GM18873 (cell line): ENCODE data around the gene SMIM7.
"Not testable (repeated sequence)": the region's sequence is repeated elsewhere in the genome, so short reads cannot be mapped to it uniquely, and the experiment has no call there.

Experiments used
- ATAC-seq: cut with Tn5 transposase; IDR thresholded peaks from one replicate; pipeline ENCODE4 v1.9.1; 2021; ENCODE audit warnings: mild to moderate bottlenecking, moderate library complexity, moderate number of reproducible peaks; ENCODE audit not compliant: unreplicated experiment, low FRiP score

SMIM7 gene

GRCh38 chr19:16659832-16660708, at the start of gene SMIM7:
Gene SMIM7, minus strand, starts transcription at chr19:16660144. Its CDS starts 34 bp downstream, at chr19:16660110.
- ATAC-seq: peak; percentile 83

GRCh38 chr19:16703677-16704076, 43.7 kb upstream of the SMIM7 start:
- ATAC-seq: no peak

- no peak for ATAC-seq
These were observed 42.2 kb upstream of the SMIM7 start for GRCh38 chr19:16702123-16702522.

GRCh38 chr19:16698914-16699313, 39.0 kb upstream of the SMIM7 start:
- no peak for ATAC-seq

GRCh38 chr19:16688084-16688483, 28.1 kb upstream of the SMIM7 start:
- no peak for ATAC-seq

- ATAC-seq: no peak
These were observed 24.3 kb upstream of the SMIM7 start for GRCh38 chr19:16684216-16684615.

- ATAC-seq: no peak
These were observed 22.6 kb upstream of the SMIM7 start for GRCh38 chr19:16682539-16682938.

- ATAC-seq: no peak
These were observed 19.9 kb upstream of the SMIM7 start for GRCh38 chr19:16679811-16680210.

GRCh38 chr19:16678498-16678897, 18.6 kb upstream of the SMIM7 start:
- ATAC-seq: no peak

GRCh38 chr19:16677055-16677454, 17.1 kb upstream of the SMIM7 start:
- ATAC-seq: no peak

- ATAC-seq: no peak
These were observed 16.3 kb upstream of the SMIM7 start for GRCh38 chr19:16676101-16676798.

- ATAC-seq: not testable (repeated sequence)
These were observed 13.9 kb upstream of the SMIM7 start for GRCh38 chr19:16673839-16674238.

- ATAC-seq: no peak
These were observed 13.3 kb upstream of the SMIM7 start for GRCh38 chr19:16673231-16673630.

- no peak for ATAC-seq
These were observed 11.8 kb upstream of the SMIM7 start for GRCh38 chr19:16671652-16672274.

GRCh38 chr19:16670291-16670690, 10.3 kb upstream of the SMIM7 start:
- ATAC-seq: no peak

GRCh38 chr19:16668702-16669101, 8.8 kb upstream of the SMIM7 start:
- ATAC-seq: not testable (repeated sequence)

- no peak for ATAC-seq
These were observed 8.2 kb upstream of the SMIM7 start for GRCh38 chr19:16668176-16668575.

GRCh38 chr19:16661480-16662034, 1.6 kb upstream of the SMIM7 start:
- no peak for ATAC-seq

GRCh38 chr19:16660763-16661479, 977 bp upstream of the SMIM7 start, which contains the start of gene TMEM38A:
Gene TMEM38A, plus strand, starts transcription at chr19:16661139. Its CDS starts 79 bp downstream, at chr19:16661218.
- ATAC-seq: peak; percentile 9

GRCh38 chr19:16659464-16659831, 496 bp downstream of the SMIM7 start:
- ATAC-seq: no peak
